Measurements from ENCODE around the gene OR6K3.
A peak's percentile ranks its signal among the peaks of the same experiment; 100 is the strongest.
"Not testable (repeated sequence)": the region's sequence is repeated elsewhere in the genome, so short reads cannot be mapped to it uniquely, and the experiment has no call there.

The OR6K3 gene, protein sequence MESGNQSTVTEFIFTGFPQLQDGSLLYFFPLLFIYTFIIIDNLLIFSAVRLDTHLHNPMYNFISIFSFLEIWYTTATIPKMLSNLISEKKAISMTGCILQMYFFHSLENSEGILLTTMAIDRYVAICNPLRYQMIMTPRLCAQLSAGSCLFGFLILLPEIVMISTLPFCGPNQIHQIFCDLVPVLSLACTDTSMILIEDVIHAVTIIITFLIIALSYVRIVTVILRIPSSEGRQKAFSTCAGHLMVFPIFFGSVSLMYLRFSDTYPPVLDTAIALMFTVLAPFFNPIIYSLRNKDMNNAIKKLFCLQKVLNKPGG

GRCh38 chr1:158720620-158721019 lies at the start of gene OR6K3:
TSS of gene OR6K3 (minus strand) at chr1:158720720. CDS start at chr1:158718115, 2,605 bp downstream.
- DNase-seq: no peak

GRCh38 chr1:158754420-158754819 lies 33.9 kb upstream of the OR6K3 start, which contains the start of gene OR6K6:
TSS of gene OR6K6 (plus strand) at chr1:158754720. CDS start at chr1:158754888, 168 bp downstream.
- DNase-seq: no peak

- DNase-seq: no peak
These were observed 31.7 kb upstream of the OR6K3 start for GRCh38 chr1:158752155-158752712.

GRCh38 chr1:158735848-158736247 lies 15.3 kb upstream of the OR6K3 start:
- no peak for DNase-seq

DNA sequence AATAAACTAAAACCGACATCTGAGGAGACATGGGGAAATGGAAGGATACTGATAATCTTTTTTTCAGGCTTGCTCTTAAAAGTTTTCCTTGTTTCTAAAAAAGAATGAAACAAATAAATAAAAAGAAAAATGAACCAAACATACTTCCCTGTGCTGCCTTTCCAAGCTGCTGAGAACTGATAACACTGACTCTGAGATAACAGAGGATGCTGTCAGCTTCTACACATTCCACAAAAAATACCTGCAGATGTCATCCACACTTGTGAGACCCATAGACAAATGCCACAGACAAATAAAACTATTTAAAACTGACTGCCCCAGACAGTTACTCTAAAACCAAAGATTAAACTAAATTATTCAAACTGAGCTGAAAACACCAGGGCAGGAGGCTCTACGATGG lies 12.0 kb upstream of the OR6K3 start:
- no peak for DNase-seq

- no peak for DNase-seq
These were observed 11.2 kb upstream of the OR6K3 start for GRCh38 chr1:158731707-158732106.

DNA sequence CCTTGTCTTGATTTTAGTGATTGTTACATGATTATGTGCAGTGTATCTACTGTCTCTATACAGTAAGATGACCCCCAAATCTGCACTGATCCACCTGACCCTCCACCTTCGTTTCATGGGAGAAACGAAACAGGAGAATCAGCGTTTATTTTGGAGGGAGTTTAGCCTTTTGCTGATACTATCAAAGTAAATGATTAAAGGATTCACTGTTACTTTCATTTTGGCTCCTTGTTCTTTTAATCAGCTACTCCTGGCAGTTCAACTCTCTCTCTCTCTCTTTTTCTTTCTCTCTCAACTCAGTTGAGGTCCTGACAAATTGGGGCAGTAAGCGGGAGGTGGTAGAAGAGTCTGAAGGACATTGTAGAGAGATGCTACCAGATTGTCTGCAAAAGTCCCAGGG lies 9.9 kb upstream of the OR6K3 start:
- DNase-seq: no peak

DNA sequence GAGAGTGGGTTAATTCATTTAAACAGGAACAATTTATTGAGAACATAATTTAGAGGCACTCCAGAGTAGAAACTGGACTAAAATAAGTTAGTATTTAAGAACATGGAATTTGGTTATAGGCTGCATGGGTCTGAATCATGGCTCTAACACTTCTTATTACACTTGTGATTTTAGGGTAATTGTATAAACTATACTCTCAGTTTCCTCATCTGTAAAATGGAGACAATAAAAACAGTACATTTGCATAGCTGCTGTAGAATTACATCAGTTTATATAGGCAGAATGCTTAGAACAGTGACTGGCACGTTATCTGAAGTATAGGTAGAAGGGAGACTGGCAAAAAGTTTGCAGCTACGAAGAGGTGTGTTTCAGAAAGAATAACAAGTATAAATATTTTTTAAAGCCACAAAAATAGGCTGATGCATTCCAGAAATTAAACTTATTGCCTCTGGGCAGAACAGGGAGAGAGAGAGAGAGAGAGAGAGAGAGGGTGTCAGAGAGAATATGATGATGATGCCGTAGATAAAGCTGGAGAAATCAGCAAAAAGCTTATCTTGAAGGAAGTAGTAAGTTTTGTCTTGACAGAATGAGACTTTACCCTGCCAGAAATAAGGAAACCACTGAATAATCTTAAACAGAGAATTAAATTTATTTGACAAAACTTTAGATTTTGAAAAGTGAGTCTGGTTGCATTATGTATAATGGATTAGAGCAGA lies 8.1 kb upstream of the OR6K3 start:
- no peak for DNase-seq

DNA sequence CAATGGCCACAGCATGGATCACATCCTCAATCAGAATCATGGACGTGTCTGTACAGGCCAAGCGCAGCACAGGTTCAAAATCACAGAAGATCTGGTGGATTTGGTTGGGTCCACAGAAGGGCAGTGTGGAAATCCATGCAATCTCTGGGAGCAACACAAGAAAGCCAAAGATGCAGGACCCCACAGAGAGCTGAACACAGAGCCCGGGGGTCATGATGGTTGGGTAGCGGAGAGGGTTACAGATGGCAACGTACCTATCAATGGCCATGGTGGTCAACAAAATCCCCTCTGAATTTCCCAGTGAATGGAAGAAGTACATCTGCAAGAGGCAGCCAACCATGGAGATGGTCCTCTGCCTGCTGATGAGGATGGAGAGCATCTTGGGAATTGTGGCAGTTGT lies 3.9 kb upstream of the OR6K3 start:
- DNase-seq: no peak

GRCh38 chr1:158719664-158720063 lies 856 bp downstream of the OR6K3 start:
- DNase-seq: no peak

DNA sequence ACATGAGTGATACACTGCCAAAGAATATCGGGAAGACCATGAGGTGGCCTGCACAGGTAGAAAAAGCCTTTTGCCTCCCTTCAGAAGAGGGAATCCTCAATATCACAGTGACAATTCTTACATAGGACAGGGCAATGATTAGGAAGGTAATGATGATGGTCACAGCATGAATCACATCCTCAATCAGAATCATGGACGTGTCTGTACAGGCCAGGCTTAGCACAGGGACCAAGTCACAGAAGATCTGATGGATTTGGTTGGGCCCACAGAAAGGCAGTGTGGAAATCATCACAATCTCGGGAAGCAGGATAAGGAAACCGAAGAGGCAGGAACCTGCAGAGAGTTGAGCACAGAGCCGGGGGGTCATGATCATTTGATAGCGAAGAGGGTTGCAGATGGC lies 3.2 kb downstream of the OR6K3 start:
- DNase-seq: no peak

DNA sequence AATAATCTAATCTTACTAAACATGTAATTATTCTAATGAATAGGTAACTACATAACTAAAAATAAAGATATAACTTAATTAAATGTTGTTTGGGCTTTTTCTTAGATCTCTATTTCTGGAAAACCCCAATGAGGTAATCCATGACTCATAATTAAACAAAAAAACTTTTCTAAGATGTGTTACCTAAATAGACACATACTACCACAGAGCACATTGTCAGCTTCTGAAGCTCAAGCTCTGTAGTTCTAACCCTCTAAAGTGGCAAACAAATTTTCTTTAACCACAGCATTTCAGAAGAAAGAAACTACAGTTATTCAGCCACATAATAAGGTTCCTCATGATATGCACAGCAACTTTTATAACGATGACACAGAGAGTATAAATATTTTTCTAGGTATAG lies 4.2 kb downstream of the OR6K3 start:
- peak; percentile 18 for DNase-seq

DNA sequence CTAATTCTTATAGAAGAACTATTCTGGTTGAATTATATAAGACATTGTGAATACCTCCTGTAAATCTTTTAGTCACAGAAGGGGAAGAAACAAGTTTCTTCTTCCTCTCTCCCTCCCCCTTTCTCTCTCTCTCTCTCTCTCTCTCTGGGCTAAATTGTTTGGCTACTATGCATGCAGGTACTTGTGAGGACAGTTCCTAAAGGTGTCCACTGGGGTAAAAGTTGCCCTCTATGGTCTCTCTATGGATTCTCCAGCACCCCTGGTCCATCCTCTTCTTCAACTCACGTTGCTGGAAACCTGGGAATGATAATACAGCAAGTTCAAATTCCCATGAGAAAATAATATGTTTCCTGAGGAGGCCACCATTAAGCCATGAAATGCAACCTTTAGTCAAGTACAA lies 5.8 kb downstream of the OR6K3 start:
- no peak for DNase-seq

DNA sequence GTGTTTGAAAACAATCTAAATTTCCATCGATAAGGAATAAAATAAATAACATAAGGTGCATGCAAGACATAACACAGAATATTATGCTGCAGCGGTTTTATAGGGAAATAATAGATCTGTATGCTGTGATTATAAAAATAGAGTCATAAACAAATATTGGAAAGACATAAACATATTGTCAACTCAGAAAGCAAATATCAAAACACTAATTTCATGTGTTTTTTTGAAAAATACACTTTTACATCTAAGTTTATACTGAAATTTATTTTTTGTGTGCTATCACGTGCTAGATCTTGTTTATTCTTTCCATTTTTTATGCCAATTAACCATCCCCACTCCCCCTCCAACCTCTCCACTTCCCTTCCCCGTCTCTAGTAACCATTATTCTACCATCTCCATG lies 9.4 kb downstream of the OR6K3 start:
- no peak for DNase-seq

- no peak for DNase-seq
These were observed 14.4 kb downstream of the OR6K3 start for GRCh38 chr1:158706096-158706495.

DNA sequence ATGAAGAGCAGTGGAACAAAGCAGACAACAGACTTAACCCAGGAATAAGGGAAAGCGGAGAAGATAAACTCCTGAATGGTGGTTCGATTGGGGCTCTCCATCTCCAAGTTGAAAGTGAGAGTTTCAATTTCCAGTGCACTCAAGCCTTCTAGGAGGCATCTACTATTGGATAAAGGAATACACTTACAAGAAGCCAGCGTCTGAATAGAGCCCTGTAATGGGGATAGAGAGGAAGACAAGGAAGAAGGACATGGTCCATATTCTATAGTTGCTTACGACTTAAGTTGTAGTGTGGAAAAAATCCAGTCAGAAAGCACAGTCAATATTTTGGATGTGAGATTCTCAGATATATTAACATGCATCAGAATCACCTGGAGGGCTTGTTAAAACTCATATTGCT lies 20.0 kb downstream of the OR6K3 start, which contains the start of gene OR6K2:
TSS of gene OR6K2 (minus strand) at position 101 of the 400 bp plus-strand sequence. CDS start at position 101, 0 bp downstream.
- DNase-seq: no peak

GRCh38 chr1:158694596-158694995 lies 25.9 kb downstream of the OR6K3 start:
- DNase-seq: no peak

GRCh38 chr1:158692356-158692755 lies 28.2 kb downstream of the OR6K3 start:
- no peak for DNase-seq

- no peak for DNase-seq
These were observed 28.6 kb downstream of the OR6K3 start for GRCh38 chr1:158691907-158692306.

DNA sequence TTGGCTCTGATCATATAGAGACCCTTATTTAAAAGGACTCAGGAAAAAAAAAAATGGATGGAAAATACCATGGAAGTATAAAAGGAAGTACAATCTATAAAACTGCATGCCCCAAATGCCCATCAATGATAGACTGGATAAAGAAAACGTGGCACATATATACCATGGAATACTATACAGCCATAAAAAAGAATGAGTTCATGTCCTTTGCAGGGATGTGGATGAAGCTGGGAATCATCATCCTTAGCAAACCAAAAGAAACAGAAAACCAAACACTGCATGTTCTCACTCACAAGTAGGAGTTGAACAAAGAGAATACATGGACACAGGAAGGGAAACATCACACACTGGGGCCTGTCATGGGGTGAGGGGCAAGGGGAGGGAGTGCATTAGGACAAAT lies 29.4 kb downstream of the OR6K3 start:
- DNase-seq: not testable (repeated sequence)

DNA sequence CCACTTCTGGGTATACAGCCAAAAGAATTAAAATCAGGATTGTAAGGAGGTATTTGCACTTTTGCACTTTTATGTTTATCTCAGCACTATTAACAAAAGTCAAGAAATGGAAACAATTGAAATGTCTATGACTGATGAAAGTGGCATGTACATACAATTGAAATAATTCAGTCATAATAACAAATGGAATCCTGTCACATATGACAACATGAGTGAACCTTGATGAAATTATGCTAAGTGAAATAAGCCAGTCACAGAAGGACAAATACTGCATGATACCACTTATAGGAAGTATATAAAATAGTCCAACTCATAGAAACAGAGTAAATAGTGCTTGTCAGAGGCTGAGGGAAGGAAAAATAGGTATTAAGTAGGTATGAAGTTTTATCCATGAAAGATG lies 30.6 kb downstream of the OR6K3 start:
- no peak for DNase-seq

DNA sequence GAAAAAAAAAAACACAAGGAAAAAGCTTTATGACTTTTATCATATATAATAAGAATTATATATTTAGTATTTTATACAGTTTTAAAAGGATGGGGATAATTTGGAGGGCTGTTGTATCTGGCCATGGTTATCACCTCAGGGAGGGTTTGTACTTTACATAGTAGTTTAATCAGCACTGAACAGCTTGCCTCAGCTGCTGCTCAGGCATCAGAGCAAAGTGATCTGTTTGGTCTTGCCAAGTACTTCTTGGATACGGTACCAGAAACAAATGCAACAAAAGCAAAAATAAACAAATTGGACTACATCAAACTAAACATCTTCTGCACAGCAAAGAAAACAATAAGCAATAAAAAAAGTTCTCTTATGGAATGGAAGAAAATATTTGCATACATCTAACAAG lies 31.4 kb downstream of the OR6K3 start:
- DNase-seq: no peak

- DNase-seq: not testable (repeated sequence)
These were observed 32.2 kb downstream of the OR6K3 start for GRCh38 chr1:158688343-158688742.

- DNase-seq: no peak
These were observed 33.5 kb downstream of the OR6K3 start for GRCh38 chr1:158687037-158687436.
